GM18909 (cell line): Measurements from ENCODE around the gene TNFRSF6B.

Source experiments
- ATAC-seq: cut with Tn5 transposase; IDR thresholded peaks from one replicate; pipeline ENCODE4 v1.9.1; 2021; ENCODE audit warnings: mild to moderate bottlenecking; ENCODE audit not compliant: unreplicated experiment, poor library complexity

TNFRSF6B gene

DNA sequence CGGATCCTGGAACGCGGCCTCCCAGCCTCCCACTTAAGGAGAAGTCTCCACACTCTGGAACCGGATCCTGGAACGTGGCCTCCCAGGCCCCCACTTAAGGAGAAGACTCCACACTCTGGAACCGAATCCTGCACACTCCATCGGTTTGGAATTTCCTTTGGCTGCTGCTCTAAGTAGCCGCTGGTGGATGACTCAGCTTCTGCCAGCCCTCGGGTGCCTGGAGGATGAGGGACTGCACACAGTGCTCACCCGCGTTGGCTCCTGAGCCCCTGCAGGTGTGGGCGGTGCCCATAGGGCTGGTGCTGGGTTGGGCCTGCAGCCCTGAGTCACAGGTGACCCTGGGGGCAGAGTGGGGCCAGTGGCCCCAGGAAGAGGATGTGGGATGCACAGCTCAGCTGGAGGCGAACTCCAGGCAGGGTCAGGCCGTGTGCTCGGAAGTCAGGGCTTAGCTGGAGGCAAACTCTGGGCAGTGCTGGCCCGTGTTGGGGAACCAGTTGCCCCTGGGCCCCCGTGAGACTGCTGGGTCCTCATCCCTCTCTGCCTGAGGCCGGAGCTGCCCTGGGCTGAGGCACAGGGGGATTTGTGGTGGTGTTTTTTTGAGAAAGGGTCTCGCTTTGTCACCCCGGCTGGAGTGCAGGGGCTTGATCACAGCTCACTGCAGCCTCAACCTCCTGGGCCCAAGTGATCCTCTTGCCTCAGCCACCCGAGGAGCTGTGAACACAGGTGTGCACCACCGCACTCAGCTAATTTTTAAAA, 13.9 kb upstream of the TNFRSF6B start:
- ATAC-seq: no peak

DNA sequence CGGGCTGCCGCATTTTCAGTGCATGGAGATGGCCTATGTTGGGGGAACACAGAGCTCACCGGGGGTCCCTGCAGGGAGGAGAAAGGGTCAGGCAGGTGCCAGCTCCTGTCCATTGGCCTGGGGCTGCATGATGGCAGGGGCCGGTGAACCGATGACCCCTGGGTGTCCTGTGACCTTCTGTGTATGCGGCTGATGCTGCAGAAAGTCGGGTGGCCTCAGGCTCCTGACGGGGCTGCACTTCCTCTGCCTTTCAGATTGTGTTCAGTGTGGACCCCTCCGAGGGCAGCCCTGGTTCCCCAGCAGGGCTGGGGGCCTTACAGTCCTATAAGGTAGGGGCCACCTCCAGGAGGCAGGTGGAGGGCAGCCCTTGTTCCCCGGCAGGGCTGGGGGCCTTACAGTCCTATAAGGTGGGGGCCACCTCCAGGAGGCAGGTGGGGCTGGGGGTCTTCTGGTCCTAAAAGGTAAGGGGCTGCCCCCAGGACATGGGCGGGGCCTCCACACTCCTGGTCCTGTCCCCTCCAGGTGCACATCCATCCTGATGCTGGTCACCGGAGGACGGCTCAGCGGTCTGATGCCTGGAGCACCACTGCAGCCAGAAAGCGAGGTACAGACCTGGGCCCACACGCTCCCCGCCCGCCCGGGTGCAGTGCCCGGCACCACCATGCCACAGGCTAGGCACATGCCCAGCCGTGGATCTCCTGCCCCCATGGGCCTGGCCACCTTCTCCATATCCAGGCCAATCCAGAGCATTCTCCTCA, 11.0 kb upstream of the TNFRSF6B start:
- no peak for ATAC-seq

DNA sequence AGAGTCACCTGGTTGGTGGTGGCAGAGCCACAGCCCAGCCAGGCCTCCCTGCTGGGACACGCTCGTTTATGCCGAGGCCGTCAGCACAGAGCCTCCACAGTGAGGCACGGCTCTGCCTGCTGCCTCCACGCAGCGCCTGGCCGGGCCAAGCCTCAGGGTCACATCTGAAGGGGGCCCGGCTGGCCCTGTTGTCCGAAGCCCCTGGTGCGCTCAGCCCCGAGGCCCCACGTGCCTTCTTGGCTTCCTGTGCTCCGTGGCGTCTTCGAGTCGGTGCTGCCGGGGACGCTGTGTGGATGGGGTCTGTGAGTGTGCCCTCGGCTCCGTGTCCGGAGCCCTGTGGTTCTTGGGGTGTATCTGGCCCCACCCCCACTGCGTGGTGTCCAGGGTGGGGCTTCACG, 10.4 kb upstream of the TNFRSF6B start:
- no peak for ATAC-seq

DNA sequence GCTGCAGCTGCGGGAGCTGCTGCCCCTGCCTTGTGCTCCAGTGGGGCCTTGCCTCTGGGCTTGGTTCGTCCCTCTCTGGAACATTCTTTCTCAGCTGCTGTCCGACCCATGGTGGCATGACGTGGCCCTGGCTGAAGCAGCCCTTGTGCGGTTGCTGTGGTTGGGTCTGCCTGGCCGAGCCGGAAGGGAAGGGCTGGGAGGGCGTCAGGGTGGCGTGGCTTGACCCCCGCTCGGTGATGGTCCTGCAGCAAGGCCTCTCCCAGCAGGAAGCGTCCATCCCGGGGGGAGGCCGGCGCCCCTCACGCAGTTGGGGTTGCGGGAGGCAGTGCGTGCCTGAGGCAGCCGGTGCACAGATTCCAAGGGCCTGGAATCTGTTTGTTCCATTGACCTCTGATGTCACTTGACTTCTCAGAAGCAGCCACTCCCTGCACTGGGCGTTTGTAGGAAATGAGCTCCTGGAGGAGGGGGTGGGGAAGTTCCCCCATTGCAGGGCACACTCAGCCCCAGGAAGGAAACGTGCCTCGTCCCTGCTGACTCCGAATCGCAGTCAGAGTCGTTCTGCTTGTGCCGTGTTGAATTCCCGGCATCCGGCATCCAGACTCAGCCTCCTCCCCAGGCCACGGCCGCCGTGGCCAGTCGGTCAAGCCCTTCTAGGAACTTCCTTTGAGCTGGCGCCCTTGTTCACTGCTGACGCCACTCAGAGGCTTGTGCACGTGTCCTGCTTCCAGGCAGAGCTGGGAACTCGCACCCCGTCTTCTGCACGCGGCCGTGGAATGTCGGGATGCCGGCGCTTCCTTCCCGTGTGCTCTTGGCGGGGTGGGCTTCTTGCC, 9.7 kb upstream of the TNFRSF6B start:
- no peak for ATAC-seq

DNA sequence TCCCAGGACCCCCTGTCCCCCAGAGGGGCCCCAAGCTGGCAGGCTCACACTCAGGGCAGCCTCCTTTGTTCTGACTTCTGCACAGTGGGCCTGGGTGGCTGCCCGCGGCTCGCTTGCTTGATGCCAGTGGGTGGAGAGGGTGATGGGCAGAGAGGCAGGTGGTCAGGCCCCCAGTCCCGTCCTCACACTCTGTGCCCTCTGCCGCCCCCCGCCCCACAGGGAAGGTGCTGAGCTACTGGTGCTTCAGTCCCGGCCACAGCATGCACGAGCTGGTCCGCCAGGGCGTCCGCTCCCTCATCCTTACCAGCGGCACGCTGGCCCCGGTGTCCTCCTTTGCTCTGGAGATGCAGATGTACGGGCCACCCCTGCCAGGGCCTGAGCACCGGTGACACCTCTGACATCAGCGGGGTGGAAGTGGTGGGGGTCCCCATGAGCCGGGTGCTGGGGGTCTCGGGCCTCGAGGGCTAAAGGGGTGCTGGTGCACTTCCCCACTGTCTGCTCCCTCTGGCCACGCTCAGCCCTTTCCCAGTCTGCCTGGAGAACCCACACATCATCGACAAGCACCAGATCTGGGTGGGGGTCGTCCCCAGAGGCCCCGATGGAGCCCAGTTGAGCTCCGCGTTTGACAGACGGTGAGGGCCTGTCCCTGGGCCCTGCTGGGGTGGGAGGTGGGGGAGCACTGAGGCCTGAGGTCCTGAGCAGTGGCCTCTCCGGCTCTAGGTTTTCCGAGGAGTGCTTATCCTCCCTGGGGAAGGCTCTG, 8.9 kb upstream of the TNFRSF6B start:
- ATAC-seq: no peak

DNA sequence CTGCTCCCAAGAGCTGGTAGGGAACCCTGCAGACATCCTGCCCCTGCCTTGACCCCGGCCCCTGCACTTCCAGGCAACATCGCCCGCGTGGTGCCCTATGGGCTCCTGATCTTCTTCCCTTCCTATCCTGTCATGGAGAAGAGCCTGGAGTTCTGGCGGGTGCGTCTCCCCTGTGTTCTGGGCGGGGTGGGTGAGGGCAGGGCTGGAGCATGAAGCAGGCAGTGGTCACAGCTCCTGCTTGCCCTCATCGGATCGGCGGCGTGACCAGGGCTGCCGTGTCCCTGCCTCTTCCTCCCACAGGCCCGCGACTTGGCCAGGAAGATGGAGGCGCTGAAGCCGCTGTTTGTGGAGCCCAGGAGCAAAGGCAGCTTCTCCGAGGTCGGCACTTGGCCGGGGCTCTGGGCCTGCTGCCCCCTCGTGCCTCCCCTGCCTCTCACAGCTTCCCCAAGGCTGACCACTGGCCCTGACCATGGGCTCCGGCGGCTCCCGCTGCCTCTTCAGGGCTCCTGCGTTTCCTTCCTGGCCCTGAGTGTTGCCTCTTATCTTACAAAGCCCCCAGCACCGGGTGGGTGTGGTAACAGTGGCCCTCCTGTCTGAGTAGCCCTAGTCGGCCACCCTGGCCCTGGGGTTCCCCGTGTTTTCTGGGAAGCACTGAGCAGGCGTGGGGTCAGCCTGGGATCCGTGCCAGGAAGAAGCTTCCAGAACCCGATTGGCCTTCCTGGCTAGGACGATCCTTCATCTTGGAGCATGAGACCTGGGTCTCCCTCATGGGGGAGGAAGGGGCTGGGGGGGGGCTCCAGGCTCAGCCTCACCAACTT, 8.0 kb upstream of the TNFRSF6B start:
- no peak for ATAC-seq

DNA sequence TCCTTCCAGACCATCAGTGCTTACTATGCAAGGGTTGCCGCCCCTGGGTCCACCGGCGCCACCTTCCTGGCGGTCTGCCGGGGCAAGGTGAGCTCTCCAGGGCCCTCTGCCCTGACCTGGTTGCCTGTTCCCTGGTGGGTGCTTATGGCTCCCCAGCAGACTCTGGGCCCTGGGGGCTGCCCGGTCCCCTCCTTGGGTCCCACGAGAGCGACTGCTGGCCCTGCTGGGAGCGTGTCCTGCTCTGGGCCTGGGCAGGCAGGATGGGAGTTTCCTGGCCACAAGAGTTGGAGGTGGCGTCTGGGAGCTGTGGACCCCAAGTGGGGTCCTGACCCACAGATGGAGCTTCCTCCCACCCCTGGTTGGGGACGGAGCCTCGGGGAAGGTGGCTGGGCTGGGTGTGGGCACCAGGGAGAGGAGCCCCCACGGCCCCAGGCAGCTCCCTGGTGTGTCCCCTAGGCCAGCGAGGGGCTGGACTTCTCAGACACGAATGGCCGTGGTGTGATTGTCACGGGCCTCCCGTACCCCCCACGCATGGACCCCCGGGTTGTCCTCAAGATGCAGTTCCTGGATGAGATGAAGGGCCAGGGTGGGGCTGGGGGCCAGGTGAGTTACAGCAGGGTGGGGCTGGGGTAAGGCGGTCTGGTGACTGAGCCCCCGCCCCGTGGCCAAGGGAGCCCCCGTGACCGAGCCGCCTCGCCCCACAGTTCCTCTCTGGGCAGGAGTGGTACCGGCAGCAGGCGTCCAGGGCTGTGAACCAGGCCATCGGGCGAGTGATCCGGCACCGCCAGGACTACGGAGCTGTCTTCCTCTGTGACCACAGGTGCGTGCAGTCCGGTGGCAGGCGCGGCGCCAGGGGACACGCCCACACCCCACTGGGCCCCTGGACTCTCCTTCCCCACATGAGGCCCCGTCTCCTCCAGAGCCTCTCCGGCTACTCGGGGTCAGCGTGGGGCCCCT, 7.1 kb upstream of the TNFRSF6B start:
- ATAC-seq: no peak

DNA sequence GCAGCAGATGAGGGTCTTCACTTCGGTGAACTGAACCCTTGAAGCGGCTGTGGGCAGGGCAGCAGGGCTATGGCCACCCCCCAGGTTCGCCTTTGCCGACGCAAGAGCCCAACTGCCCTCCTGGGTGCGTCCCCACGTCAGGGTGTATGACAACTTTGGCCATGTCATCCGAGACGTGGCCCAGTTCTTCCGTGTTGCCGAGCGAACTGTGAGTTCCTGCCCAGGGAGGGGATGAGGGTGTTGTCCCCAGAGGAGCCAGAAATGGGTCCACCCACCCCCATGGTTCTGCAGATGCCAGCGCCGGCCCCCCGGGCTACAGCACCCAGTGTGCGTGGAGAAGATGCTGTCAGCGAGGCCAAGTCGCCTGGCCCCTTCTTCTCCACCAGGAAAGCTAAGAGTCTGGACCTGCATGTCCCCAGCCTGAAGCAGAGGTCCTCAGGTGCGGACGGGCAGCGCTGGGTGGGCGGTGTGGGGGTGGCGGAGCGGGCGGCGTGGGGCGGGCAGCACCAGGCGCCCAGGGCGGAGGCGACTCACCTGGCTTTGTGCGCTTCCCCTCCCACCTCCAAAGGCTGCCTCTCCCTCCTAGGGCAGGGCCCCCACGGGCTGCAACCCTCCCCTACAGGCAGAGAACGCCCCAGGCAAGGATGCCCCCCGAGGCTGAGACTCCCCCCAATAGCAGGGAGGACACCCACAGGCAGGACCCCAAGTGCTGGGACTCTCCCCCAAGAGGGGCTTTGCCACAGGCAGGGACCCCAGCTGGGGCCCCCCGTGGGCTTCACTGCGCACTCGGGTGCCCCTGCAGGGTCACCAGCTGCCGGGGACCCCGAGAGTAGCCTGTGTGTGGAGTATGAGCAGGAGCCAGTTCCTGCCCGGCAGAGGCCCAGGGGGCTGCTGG, 6.2 kb upstream of the TNFRSF6B start:
- ATAC-seq: no peak

DNA sequence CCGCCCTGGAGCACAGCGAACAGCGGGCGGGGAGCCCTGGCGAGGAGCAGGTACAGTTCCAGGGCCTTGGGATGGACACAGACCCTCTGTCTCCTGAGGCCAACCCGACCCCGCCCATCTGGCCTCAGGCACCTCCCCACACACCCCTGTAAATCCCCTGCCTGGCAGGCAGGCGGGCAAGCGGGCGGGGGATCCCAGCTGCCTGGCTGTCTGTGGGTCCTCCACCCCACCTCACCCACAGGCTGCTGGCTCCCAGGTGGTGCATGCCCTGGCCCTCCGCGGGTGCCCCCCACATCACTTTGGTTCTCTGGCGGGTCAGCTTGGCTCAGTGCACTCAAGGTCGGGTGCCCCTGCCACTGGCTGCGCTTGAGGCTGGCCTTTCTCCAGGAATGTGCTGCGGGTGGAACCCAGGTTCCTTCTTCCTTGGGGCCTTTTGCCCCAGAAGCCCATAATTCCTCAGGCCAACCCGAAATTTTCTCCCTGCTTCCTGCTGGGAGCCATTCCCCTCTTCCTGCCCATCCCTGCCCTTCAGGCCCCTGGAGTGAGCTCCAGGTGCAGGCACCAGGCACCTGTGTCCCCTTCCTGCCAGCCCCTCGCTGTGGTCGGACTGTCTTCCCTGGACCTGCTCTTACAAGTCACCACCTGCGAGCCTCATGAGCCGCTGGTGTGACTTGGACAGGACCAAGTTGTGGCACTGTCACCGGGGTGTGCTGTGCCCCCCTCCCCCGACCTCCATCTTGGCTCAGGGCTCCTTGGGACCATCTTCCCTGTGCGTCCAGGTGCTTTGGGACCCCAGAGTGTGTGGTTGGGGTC, 5.3 kb upstream of the TNFRSF6B start:
- no peak for ATAC-seq

DNA sequence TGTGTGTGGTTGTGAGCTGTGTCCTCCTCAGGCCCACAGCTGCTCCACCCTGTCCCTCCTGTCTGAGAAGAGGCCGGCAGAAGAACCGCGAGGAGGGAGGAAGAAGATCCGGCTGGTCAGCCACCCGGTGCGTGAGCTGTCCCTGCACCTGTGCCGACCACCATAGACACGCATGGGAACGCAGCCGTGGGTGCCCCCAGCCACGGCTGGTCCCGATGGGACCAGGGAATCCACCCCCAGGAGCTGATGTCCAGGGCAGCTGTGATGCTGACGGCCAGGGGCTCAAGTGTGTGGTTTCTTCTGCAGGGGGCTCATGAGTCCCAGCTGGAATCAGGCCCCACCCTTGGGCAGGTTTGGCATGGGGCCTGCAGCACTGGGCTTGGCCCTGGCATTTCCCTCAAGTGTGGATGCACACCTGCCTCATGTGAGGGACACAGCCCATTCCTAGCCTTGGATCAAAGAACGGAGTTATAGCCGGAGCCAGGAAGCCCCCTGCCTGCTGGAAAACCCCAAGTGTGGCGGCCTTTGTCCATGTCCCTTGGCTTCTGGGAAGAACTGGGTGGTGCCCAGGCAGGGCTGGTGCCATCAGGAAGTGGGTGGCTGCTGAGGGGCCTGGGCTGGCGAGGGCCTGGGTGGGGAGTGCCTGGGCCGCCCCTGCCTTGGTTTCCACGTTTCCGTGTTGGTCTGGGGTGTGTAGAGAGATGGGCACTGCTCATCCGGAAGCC, 4.6 kb upstream of the TNFRSF6B start:
- no peak for ATAC-seq

DNA sequence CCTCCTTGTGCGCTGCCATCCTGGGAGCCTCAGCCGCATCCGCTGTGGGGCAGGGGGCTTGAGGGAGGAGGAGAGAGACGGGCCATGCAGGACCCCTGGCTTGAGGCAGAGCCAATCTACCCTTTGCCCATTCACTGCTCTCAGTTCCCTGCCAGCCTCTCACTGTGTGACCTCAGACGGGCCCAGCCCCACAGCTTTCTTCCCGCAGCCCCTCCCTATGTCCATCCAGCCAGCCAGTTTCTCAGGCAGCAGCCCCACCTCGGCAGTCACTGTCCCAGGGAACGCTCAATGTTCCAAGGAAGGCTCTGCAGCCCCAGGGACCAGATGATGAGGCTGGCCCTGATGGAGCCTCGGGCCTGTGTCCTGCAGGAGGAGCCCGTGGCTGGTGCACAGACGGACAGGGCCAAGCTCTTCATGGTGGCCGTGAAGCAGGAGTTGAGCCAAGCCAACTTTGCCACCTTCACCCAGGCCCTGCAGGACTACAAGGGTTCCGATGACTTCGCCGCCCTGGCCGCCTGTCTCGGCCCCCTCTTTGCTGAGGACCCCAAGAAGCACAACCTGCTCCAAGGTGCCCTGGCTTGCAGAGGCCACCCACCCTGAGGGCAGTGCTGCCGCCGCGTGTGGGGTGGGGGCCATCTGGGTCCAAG, 3.9 kb upstream of the TNFRSF6B start:
- ATAC-seq: no peak

DNA sequence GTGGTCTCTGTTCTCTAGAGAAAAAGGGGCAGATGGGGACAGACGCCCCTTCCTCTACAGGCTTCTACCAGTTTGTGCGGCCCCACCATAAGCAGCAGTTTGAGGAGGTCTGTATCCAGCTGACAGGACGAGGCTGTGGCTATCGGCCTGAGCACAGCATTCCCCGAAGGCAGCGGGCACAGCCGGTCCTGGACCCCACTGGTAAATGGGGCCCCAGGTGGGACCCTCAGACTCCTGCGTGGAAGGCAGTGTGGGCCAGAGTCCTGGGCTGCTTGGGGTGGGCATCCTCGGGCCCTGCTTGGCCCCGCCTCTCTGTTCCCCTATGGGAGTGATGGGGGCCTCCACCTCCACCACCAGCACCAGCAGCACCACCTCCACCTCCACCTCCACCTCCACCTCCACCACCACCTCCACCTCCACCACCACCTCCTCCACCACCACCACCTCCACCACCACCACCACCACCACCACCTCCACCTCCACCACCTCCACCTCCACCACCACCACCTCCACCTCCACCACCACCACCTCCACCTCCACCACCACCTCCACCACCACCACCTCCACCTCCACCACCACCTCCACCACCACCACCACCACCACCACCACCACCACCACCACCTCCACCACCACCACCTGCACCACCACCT, 3.2 kb upstream of the TNFRSF6B start:
- ATAC-seq: no peak

DNA sequence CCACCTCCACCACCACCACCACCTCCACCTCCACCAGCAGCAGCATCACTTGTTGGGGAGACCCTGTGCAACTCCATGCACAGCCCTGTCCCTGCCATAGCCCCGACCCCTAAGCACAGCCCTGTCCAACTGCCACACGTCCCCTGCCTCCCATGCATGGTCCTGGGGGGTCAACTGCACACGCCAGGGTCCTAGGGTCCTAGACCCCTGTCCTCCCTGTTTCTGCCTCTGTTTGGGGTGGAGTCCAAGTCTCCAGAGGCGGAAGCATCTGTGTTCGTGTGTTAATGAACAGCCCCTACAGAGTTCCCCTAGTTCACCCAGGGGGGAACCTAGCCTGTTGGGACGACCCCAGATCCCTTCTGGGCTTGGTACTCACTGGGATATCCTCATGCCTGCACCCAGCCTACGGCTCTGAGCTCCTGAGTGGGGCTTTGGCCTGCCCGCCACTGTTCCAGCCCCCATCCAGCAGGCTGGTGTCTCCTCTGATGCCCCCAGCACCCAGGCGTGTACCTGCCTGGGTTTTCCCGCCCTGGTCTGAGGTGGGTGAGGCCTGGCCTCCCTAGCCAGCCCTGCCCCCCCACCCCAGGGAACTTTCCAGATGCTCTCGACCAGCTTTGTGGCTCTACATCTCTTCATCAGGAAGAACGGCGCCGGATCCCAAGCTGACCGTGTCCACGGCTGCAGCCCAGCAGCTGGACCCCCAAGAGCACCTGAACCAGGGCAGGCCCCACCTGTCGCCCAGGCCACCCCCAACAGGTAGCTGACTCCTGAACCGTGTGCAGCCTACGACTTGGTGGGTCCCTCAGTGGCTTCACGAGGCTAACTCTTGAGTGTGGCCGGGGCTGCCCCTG, 2.5 kb upstream of the TNFRSF6B start:
- ATAC-seq: no peak
